Colon (tissue), 2 donors: Measurements from ENCODE around the gene RCCD1.

Source experiments
- FAIRE-seq: peaks from 2 replicates; lab custom pipeline; 2012; peaks lifted over from hg19 to GRCh38; lab: Jason Lieb, UNC
- donor health status: control.
- donor health status: control.

Gene RCCD1

GRCh38 chr15:90942354-90943120 lies 12.1 kb upstream of the RCCD1 start:
- FAIRE-seq: no peak

GRCh38 chr15:90945091-90945490 lies 9.6 kb upstream of the RCCD1 start:
- no peak for FAIRE-seq

GRCh38 chr15:90946538-90946937 lies 8.1 kb upstream of the RCCD1 start:
- no peak for FAIRE-seq

GRCh38 chr15:90946941-90947576 lies 7.6 kb upstream of the RCCD1 start:
- no peak for FAIRE-seq

GRCh38 chr15:90947577-90948357 lies 6.9 kb upstream of the RCCD1 start:
- no peak for FAIRE-seq

GRCh38 chr15:90948506-90948905 lies 6.2 kb upstream of the RCCD1 start:
- no peak for FAIRE-seq

GRCh38 chr15:90949979-90950675 lies 4.6 kb upstream of the RCCD1 start:
- no peak for FAIRE-seq

GRCh38 chr15:90950676-90951075 lies 4.0 kb upstream of the RCCD1 start:
- FAIRE-seq: no peak

- no peak for FAIRE-seq
Observed at GRCh38 chr15:90952901-90953677, 1.6 kb upstream of the RCCD1 start.

- FAIRE-seq: no peak
Observed at GRCh38 chr15:90953947-90954711, 555 bp upstream of the RCCD1 start.

- FAIRE-seq: no peak
Observed at GRCh38 chr15:90955624-90956273, 1.1 kb downstream of the RCCD1 start.

GRCh38 chr15:90956274-90957030 lies 1.8 kb downstream of the RCCD1 start:
- no peak for FAIRE-seq

GRCh38 chr15:90957031-90957790 lies 2.5 kb downstream of the RCCD1 start:
- no peak for FAIRE-seq

- no peak for FAIRE-seq
Observed at GRCh38 chr15:90957791-90958190, 3.1 kb downstream of the RCCD1 start.

- FAIRE-seq: no peak
Observed at GRCh38 chr15:90959028-90959595, 4.4 kb downstream of the RCCD1 start.

GRCh38 chr15:90959894-90960293 lies 5.2 kb downstream of the RCCD1 start:
- FAIRE-seq: no peak

- FAIRE-seq: no peak
Observed at GRCh38 chr15:90960298-90961091, 5.8 kb downstream of the RCCD1 start.

GRCh38 chr15:90962021-90962420 lies 7.3 kb downstream of the RCCD1 start:
- FAIRE-seq: no peak
